ENCODE measurements around the gene CYTH2. TPM values are rescaled to one million over a fixed set of nuclear protein-coding genes. Genes with fewer than 3 reads are reported as not detected.
"Not testable (repeated sequence)": the region's sequence is repeated elsewhere in the genome, so short reads cannot be mapped to it uniquely, and the experiment has no call there.

The CYTH2 gene
- total RNA-seq, 4 donors from 2014 or later: 40.1 to 50.7 (median 48.4) TPM

DNA sequence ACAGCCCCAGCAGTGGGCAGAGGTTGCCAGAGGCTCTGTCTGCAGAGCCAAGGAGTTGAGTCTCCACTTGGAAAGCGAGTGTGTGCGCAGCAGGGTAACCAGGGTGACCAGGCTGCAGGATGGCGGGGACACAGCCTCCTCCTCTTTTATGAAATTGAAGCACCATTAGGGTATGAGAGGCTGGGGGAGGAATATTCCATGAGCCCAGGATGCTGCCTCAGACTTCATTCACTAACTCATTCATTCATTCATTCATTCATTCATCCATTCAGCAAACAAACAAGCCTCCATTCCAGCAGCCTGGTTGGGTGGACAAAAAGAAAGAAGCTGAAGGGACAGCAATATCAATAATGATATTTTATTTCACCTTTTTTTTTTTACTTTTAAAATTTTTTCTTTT is 49.0 kb downstream of the CYTH2 start:
- no peak for TF ChIP-seq POLR2AphosphoS5 (IDR thresholded peaks at IDR 0.05)
- TF ChIP-seq, protein P1, sequence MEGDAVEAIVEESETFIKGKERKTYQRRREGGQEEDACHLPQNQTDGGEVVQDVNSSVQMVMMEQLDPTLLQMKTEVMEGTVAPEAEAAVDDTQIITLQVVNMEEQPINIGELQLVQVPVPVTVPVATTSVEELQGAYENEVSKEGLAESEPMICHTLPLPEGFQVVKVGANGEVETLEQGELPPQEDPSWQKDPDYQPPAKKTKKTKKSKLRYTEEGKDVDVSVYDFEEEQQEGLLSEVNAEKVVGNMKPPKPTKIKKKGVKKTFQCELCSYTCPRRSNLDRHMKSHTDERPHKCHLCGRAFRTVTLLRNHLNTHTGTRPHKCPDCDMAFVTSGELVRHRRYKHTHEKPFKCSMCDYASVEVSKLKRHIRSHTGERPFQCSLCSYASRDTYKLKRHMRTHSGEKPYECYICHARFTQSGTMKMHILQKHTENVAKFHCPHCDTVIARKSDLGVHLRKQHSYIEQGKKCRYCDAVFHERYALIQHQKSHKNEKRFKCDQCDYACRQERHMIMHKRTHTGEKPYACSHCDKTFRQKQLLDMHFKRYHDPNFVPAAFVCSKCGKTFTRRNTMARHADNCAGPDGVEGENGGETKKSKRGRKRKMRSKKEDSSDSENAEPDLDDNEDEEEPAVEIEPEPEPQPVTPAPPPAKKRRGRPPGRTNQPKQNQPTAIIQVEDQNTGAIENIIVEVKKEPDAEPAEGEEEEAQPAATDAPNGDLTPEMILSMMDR (IDR thresholded peaks at IDR 0.05): no peak
- no peak for TF ChIP-seq EP300 (IDR thresholded peaks at IDR 0.05)
- no peak for TF ChIP-seq POLR2A (IDR thresholded peaks at IDR 0.05; ENCODE audit: low read depth)
- Histone ChIP-seq H3K9me3 (no peaks in the 10 kb centered on the region), H3K4me3 (no peak overlapping the region), H3K36me3 (no peaks in the 10 kb centered on the region), H3K27ac (replicated peaks in 1 of 4) (no peak overlapping the region), H3K4me1 (peaks cover 5 to 10% (median 8%) of the 10 kb centered on the region in 4 donors), H3K27me3 (peaks cover 0 to 8% (median 6%) of the 10 kb centered on the region in 4 donors)
- intact Hi-C loops (cut with DNase I): no loop called here
- 72% methylated on average over 3 of the region's 3 CpGs for WGBS
- no peak for DNase-seq (ENCODE audit: extremely low spot score)

DNA sequence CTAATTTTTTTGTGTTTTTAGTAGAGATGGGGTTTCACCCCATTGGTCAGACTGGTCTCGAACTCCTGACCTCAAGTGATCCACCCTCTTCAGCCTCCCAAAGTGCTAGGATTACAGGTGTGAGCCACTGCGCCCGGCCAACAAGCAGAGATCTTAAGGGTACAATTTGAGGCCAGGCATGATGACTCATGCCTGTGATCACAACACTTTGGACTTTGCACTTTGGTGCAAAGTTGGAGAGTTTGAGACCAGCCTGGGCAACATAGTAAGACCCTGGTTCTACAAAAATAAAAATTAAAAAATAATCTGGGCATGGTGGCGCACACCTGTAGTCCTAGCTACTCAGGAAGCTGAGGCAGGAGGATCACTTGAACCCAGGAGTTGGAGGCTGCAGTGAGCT is 50.3 kb downstream of the CYTH2 start:
- H3K4me3 ChIP-seq; intact Hi-C loops (cut with DNase I): not testable (repeated sequence)

DNA sequence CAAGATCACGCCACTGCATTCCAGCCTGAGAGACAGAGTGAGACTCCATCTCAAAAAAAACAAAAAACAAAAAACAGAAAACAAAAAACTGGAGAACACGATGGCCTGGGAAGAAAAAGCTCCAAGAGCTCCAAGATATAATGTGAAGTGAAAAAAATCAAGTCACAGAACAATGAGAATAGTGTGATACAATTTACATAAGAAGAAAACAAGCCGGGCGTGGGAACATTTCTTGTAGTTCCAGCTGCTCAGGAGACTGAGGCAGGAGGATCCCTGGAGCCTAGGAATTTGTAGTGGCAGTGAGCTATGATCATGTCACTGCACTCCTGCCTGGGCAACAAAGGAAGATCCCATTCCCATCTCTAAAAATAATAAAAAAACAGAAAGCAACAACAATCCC is 51.0 kb downstream of the CYTH2 start:
- Histone ChIP-seq H3K27ac (replicated peaks in 1 of 4) (no peak overlapping the region), H3K9me3 (peaks cover 0 to 10% (median 8%) of the 10 kb centered on the region in 4 donors), H3K27me3 (no peaks in the 10 kb centered on the region), H3K4me3 (no peak overlapping the region), H3K36me3 (no peaks in the 10 kb centered on the region), H3K4me1 (no peaks in the 10 kb centered on the region)
- intact Hi-C loops (cut with DNase I): no loop called here
- TF ChIP-seq POLR2A (IDR thresholded peaks at IDR 0.05; ENCODE audit: low read depth) (no peak), POLR2AphosphoS5 (IDR thresholded peaks at IDR 0.05) (no peak), EP300 (IDR thresholded peaks at IDR 0.05) (no peak)
- TF ChIP-seq, protein P1 (IDR thresholded peaks at IDR 0.05): no peak
- WGBS: 81% methylated on average over 4 of the region's 4 CpGs
- no peak for DNase-seq (ENCODE audit: extremely low spot score)

More for the DNA sequence above, 50.3 kb downstream of the CYTH2 start:
- not testable (repeated sequence) for H3K36me3 ChIP-seq; DNase-seq (ENCODE audit: extremely low spot score); H3K4me1 ChIP-seq; H3K27ac ChIP-seq (replicated peaks in 1 of 4); H3K9me3 ChIP-seq; H3K27me3 ChIP-seq
- WGBS: 88% methylated on average over 1 of the region's 4 CpGs

DNA sequence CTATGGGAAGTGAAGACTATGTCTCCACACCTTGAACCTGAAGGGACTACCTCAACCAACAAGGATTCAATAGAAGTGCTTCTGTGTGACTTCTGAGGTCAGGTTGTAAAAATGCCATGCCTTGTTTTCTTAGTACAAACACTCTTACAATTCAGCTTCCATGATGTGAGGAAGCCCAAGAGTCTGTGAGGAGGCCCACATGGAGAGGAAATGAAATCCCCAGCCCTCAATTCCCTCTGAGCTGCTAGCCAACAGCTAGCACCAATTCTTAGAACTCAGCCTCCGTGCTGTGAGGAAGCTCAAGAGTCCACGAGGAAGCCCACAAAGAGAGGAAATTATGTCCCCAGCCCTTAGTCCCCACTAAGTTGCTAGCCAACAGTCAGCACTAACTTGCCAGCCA is 55.1 kb downstream of the CYTH2 start:
- Histone ChIP-seq H3K4me1 (no peaks in the 10 kb centered on the region), H3K9me3 (peaks cover 0 to 43% (median 39%) of the 10 kb centered on the region in 4 donors), H3K27me3 (no peaks in the 10 kb centered on the region), H3K27ac (replicated peaks in 1 of 4) (no peak overlapping the region), H3K36me3 (no peaks in the 10 kb centered on the region), H3K4me3 (no peak overlapping the region)
- intact Hi-C loops (cut with DNase I): no loop called here
- no peak for DNase-seq (ENCODE audit: extremely low spot score)
- no peak for TF ChIP-seq POLR2A (IDR thresholded peaks at IDR 0.05; ENCODE audit: low read depth)
- TF ChIP-seq, protein P1 (IDR thresholded peaks at IDR 0.05): no peak
- TF ChIP-seq EP300 (IDR thresholded peaks at IDR 0.05): no peak
- TF ChIP-seq POLR2AphosphoS5 (IDR thresholded peaks at IDR 0.05): no peak
- WGBS: 82% methylated on average over 2 of the region's 2 CpGs

DNA sequence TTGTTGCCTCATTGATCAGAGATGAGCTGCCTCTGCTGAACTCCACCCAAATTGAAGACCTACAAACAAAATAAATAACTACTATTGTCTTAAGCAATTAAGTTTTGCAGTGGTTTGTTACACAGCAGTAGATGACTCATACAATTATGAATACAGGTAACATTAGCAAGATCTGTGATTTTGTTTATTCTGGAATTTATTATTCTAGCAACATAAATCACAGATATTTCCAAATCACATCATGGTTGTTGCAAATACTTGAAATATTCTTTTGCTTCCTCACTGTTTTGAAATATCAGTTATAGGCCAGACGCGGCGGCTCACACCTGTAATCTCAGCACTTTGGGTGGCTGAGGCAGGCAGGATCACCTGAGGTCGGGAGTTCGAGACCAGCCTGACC is 55.6 kb downstream of the CYTH2 start:
- TF ChIP-seq POLR2A (IDR thresholded peaks at IDR 0.05; ENCODE audit: low read depth) (no peak), EP300 (IDR thresholded peaks at IDR 0.05) (no peak), POLR2AphosphoS5 (IDR thresholded peaks at IDR 0.05) (no peak)
- TF ChIP-seq, protein P1 (IDR thresholded peaks at IDR 0.05): no peak
- 90% methylated on average over 5 of the region's 5 CpGs for WGBS
- Histone ChIP-seq H3K36me3 (no peaks in the 10 kb centered on the region), H3K27ac (replicated peaks in 1 of 4) (no peak overlapping the region), H3K27me3 (peaks cover 0 to 4% (median 0%) of the 10 kb centered on the region in 4 donors), H3K4me1 (no peaks in the 10 kb centered on the region), H3K4me3 (no peak overlapping the region), H3K9me3 (peaks cover 0 to 48% (median 42%) of the 10 kb centered on the region in 4 donors)
- intact Hi-C loops (cut with DNase I): no loop called here
- no peak for DNase-seq (ENCODE audit: extremely low spot score)
